MCF 10A (cell line): ENCODE measurements around the gene MLANA. TPM values are rescaled to one million over a fixed set of nuclear protein-coding genes. Genes with fewer than 3 reads are reported as not detected.

Source experiments
- BruUV-seq: library from RNA; stranded (reverse); fragments of 400-500 nt; replicated peaks from 2 replicates; lab custom pipeline; 2021; lab: Mats Ljungman, UMichigan
- CTCF ChIA-PET: fragments of 300-600 bp; sonication (Branson Sonifier 250); formaldehyde crosslinking; extraction: SDS; loops from one replicate; lab custom pipeline; 2021; ENCODE audit warnings: antibody characterized with exemption, inconsistent platforms; lab: Yijun Ruan, JAX
- POLR2A ChIA-PET: fragments of 300-600, 350-650 bp; sonication (Branson Sonifier 250); formaldehyde crosslinking; extraction: SDS; loops from one replicate; lab custom pipeline; 2020; ENCODE audit warnings: antibody characterized with exemption, inconsistent platforms; lab: Yijun Ruan, JAX
- DNase-seq: peaks from one replicate; pipeline ENCODE4 v3.0.0-alpha.2; 2018; ENCODE audit not compliant: unreplicated experiment
- H3K27ac Mint-ChIP-seq: one replicate; pipeline ENCODE4 v1.8.0; 2022; ENCODE audit warnings: mild to moderate bottlenecking, low read depth, mixed read lengths; ENCODE audit not compliant: unreplicated experiment
- H3K27me3 Mint-ChIP-seq: one replicate; pipeline ENCODE4 v1.8.0; 2022; ENCODE audit warnings: mixed read lengths; ENCODE audit not compliant: insufficient read depth, unreplicated experiment
- H3K36me3 Mint-ChIP-seq: one replicate; pipeline ENCODE4 v1.8.0; 2022; ENCODE audit warnings: mild to moderate bottlenecking, moderate library complexity, mixed read lengths; ENCODE audit not compliant: insufficient read depth, unreplicated experiment
- H3K4me1 Mint-ChIP-seq: one replicate; pipeline ENCODE4 v1.8.0; 2022; ENCODE audit warnings: mixed read lengths; ENCODE audit not compliant: insufficient read depth, unreplicated experiment
- H3K4me3 Mint-ChIP-seq: one replicate; pipeline ENCODE4 v1.8.0; 2022; ENCODE audit warnings: mild to moderate bottlenecking, moderate library complexity, mixed read lengths; ENCODE audit not compliant: unreplicated experiment
- H3K9me3 Mint-ChIP-seq: one replicate; pipeline ENCODE4 v1.8.0; 2022; ENCODE audit warnings: mixed read lengths; ENCODE audit not compliant: unreplicated experiment
- intact Hi-C: fragments of 100-400 bp; cut with micrococcal nuclease; formaldehyde crosslinking; loops from 2 replicates; pipeline ENCODE4 v1.14.1; 2022
- total RNA-seq: library from RNA; stranded (reverse); gene quantifications from 2 replicates; pipeline ENCODE4 v1.2.3, GENCODE V29; 2022
- TF ChIP-seq, protein P1 (sequence below): fragments of 200-600 bp; IDR thresholded peaks from one replicate; pipeline ENCODE4 v1.8.0; 2022; ENCODE audit warnings: antibody characterized with exemption, mild to moderate bottlenecking; ENCODE audit not compliant: unreplicated experiment

MLANA gene
- total RNA-seq, 1 experiment from 2014 or later, result not detected

DNA sequence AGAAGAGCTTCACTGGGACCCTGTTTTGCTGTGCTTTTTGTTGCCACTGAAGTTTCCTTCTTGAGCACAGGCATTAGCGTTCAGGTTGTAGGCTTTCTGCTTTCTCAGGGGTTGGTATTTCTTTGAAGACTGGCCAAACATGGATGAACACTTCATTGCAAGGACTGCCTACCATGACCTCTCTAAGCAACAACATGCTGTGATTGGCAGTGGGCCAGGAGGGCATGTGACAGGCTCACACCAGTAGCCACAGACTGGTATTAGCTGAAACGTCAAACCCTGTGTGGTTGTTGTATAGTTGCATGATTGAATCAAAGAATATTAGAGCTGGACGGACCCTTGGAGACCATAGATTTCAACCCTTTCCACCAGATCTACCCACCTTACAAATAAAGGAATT lies 20.0 kb upstream of the MLANA start:
- H3K9me3 Mint-ChIP-seq, result peaks cover 8% of the 10 kb centered on the region
- DNase-seq, result peak; percentile 26
- no peak overlapping the region for H3K27ac Mint-ChIP-seq
- POLR2A ChIA-PET, result interaction anchor here (0.8 to 1.5 kb wide), 2 partner anchors 9 to 38 kb away, joined by 3 to 5 read pairs; partner anchors contain the start of gene ERMP1
- H3K36me3 Mint-ChIP-seq, result no peaks in the 10 kb centered on the region
- CTCF ChIA-PET, result interaction anchor here (1.2 to 7.9 kb wide), 4 partner anchors 8 to 72 kb away, joined by 5 to 43 read pairs (median 7); no protein-coding TSS in a partner anchor
- no TSS peak for BruUV-seq
- peaks cover 12% of the 10 kb centered on the region for H3K4me1 Mint-ChIP-seq
- H3K4me3 Mint-ChIP-seq, result no peak overlapping the region
- TF ChIP-seq, protein P1, sequence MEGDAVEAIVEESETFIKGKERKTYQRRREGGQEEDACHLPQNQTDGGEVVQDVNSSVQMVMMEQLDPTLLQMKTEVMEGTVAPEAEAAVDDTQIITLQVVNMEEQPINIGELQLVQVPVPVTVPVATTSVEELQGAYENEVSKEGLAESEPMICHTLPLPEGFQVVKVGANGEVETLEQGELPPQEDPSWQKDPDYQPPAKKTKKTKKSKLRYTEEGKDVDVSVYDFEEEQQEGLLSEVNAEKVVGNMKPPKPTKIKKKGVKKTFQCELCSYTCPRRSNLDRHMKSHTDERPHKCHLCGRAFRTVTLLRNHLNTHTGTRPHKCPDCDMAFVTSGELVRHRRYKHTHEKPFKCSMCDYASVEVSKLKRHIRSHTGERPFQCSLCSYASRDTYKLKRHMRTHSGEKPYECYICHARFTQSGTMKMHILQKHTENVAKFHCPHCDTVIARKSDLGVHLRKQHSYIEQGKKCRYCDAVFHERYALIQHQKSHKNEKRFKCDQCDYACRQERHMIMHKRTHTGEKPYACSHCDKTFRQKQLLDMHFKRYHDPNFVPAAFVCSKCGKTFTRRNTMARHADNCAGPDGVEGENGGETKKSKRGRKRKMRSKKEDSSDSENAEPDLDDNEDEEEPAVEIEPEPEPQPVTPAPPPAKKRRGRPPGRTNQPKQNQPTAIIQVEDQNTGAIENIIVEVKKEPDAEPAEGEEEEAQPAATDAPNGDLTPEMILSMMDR, result no peak
- no peaks in the 10 kb centered on the region for H3K27me3 Mint-ChIP-seq
- intact Hi-C loops, result no loop called here

- H3K27ac Mint-ChIP-seq, result no peak overlapping the region
- ChIA-PET POLR2A (interaction anchor here (0.6 kb wide), 1 partner anchor 66 kb away, joined by 3 read pairs; no protein-coding TSS in a partner anchor), CTCF (interaction anchor here (0.6 to 7.9 kb wide), 3 partner anchors 12 to 161 kb away, joined by 3 to 43 read pairs (median 3); no protein-coding TSS in a partner anchor)
- no peaks in the 10 kb centered on the region for H3K36me3 Mint-ChIP-seq
- no peak overlapping the region for H3K4me3 Mint-ChIP-seq
- H3K9me3 Mint-ChIP-seq, result peaks cover 8% of the 10 kb centered on the region
- intact Hi-C loops, result no loop called here
- H3K27me3 Mint-ChIP-seq, result no peaks in the 10 kb centered on the region
- H3K4me1 Mint-ChIP-seq, result peaks cover 17% of the 10 kb centered on the region
- TF ChIP-seq, protein P1, result no peak
- DNase-seq, result no peak
- BruUV-seq, result no TSS peak
These were observed 18.9 kb upstream of the MLANA start for GRCh38 chr9:5871785-5872184.

DNA sequence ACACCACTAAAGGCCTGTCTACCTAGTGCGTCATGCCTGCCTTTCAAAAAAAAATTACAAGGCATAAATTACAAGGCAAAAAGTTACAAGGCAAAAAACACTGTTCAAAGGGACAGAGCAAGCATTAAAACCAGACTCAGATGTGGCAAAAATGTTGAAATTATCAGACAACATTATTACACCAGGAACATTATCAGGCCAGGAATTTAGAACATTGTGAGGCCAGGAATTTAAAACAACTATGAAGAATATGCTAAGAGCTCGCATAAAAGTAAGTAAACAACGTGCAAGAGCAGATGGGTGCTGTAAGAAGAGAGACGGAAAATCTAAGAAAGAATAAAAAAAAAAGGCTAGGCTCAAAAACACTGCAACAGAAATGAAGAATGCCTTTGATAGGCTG lies 18.2 kb upstream of the MLANA start:
- Mint-ChIP-seq H3K4me1 (peaks cover 17% of the 10 kb centered on the region), H3K27ac (no peak overlapping the region), H3K9me3 (peaks cover 8% of the 10 kb centered on the region), H3K27me3 (no peaks in the 10 kb centered on the region), H3K4me3 (no peak overlapping the region), H3K36me3 (no peaks in the 10 kb centered on the region)
- TF ChIP-seq, protein P1, result no peak
- POLR2A ChIA-PET, result interaction anchor here (1.0 kb wide), 1 partner anchor 38 kb away, joined by 3 read pairs; no protein-coding TSS in a partner anchor
- intact Hi-C loops, result no loop called here
- no TSS peak for BruUV-seq
- CTCF ChIA-PET, result interaction anchor here (7.9 kb wide), 1 partner anchor 14 kb away, joined by 43 read pairs; no protein-coding TSS in a partner anchor
- DNase-seq, result no peak

DNA sequence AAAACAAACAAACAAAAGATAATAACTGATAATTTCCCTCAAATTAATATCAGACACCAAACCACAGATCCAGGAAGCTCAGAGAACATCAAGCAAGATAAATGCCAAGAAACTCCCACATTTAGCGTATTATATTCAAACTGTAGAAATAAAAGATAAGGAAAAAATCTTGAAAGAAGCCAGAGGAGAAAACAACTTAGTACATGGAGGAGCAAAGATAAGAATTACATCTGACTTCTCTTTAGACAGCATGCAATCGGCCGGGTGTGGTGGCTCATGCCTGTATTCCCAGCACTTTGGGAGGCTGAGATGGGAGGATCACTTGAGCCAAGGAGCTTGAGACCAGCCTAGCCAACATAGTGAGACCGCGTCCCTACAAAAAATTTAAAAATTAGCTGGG lies 17.2 kb upstream of the MLANA start:
- CTCF ChIA-PET, result interaction anchor here (0.6 to 7.9 kb wide), 4 partner anchors 13 to 142 kb away, joined by 3 to 43 read pairs (median 4); partner anchors contain the start of gene RANBP6
- peaks cover 17% of the 10 kb centered on the region for H3K4me1 Mint-ChIP-seq
- no peak for DNase-seq
- POLR2A ChIA-PET, result interaction anchor here (1.0 kb wide), 1 partner anchor 39 kb away, joined by 3 read pairs; no protein-coding TSS in a partner anchor
- no peaks in the 10 kb centered on the region for H3K27me3 Mint-ChIP-seq
- BruUV-seq, result no TSS peak
- TF ChIP-seq, protein P1, result no peak
- intact Hi-C loops, result no loop called here
- H3K36me3 Mint-ChIP-seq, result no peaks in the 10 kb centered on the region
- H3K4me3 Mint-ChIP-seq, result no peak overlapping the region
- H3K27ac Mint-ChIP-seq, result no peak overlapping the region
- H3K9me3 Mint-ChIP-seq, result peaks cover 8% of the 10 kb centered on the region
